Measurements from ENCODE around the gene RGS6. TPM values are rescaled to one million over a fixed set of nuclear protein-coding genes. Genes with fewer than 3 reads are reported as not detected.

Gene RGS6
- total RNA-seq, 2 experiments from 2014 or later: not detected

DNA sequence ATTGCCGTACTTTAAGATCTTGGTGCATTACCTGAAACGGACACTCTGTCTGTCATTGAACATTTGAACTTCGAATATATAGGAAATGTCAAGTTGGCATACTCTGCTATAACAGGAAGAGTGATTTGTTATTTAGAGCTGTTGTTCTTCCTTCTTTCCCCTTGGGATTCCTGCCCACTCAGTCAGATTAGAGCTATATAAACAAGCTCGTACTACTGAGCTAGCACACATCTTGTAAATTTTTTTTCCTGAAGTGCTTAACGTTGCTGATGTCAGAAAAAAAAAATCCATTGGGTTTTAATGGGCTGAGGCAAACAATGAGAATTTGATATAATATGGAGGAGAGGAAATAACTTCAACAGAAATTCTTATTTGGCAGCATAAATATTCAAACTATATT lies 26.8 kb downstream of the RGS6 start:
- Mint-ChIP-seq H3K36me3 (ENCODE audit: low read depth) (no peaks in the 10 kb centered on the region), H3K27ac (no peak overlapping the region), H3K4me3 (no peak overlapping the region), H3K4me1 (ENCODE audit: low read depth) (no peaks in the 10 kb centered on the region), H3K27me3 (peaks cover 35% of the 10 kb centered on the region), H3K9me3 (no peaks in the 10 kb centered on the region)
- Histone ChIP-seq H3K4me1 (ENCODE audit: insufficient read depth, low read length) (no peaks in the 10 kb centered on the region), H3K27me3 (ENCODE audit: control insufficient read depth in 1 of 2, insufficient read depth in 2 of 2, low read length in 2 of 2) (peaks cover 0 to 6% of the 10 kb centered on the region in 2 experiments), H3K27ac (ENCODE audit: low read depth in 1 of 2, low read length in 2 of 2) (no peak overlapping the region), H3K36me3 (ENCODE audit: insufficient read depth, low read length) (no peaks in the 10 kb centered on the region), H3K9me3 (ENCODE audit: control insufficient read depth in 1 of 2, insufficient read depth in 1 of 2, low read length in 2 of 2) (peaks cover 0 to 2% of the 10 kb centered on the region in 2 experiments), H3K4me3 (ENCODE audit: low read length) (no peak overlapping the region)
- TF ChIP-seq CTCF (IDR thresholded peaks at IDR 0.05): no peak
- ATAC-seq (ENCODE audit: poor library complexity): no peak
- POLR2A ChIA-PET: no interaction called here
- intact Hi-C loops (cut with DNase I, micrococcal nuclease): no loop called here
- DNase-seq: no peak
- CTCF ChIA-PET: no interaction called here

DNA sequence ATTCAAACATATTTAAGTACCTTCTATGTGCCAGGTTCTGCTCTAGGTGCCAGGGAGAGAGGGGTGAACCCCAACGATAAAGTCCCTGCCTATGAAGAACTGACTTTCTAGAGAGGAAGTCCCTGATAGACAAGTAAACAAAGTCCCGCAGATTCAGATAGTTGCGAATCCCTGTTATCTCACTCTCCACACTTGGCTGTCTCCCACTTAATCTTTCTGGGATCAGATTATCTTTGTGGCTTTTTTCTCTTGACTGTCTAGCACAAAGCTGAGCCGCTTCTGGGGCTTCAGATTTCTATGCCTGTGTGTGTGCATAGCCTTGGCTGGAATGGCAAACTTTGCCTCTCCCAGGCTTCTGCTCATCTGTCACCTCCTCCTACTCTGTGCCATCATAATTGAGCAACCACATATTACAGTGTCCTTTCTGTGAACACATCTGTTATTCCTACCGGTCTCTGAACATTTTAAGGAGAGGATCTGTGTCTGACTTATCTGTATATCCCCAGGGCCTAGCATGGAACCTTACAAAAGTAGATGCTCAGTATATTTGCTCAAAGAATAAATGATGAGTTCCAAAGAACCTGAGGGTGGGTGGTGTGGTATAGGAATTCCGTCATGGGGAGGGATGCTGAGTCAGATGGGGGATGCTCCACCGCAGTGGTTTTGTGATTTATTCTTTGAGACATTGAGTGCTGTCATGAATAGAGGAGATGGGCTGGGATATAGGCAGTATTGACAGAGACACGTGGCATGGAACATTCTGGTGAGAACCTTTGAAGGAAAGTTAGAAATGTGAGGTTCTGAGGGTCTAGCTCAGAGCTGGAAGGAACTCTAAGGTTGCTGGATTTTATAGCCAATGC lies 28.5 kb downstream of the RGS6 start:
- intact Hi-C loops (cut with DNase I, micrococcal nuclease): no loop called here
- no peaks in the 10 kb centered on the region for H3K4me1 Mint-ChIP-seq (ENCODE audit: low read depth)
- ATAC-seq (ENCODE audit: poor library complexity) (no peak), DNase-seq (no peak)
- peaks cover 0 to 4% of the 10 kb centered on the region in 2 experiments for H3K27me3 ChIP-seq (ENCODE audit: control insufficient read depth in 1 of 2, insufficient read depth in 2 of 2, low read length in 2 of 2)
- H3K27me3 Mint-ChIP-seq: peaks cover 29% of the 10 kb centered on the region
- no peaks in the 10 kb centered on the region for H3K4me1 ChIP-seq (ENCODE audit: insufficient read depth, low read length)
- H3K27ac ChIP-seq (ENCODE audit: low read depth in 1 of 2, low read length in 2 of 2): no peak overlapping the region
- no peak overlapping the region for H3K27ac Mint-ChIP-seq
- no peaks in the 10 kb centered on the region for H3K36me3 Mint-ChIP-seq (ENCODE audit: low read depth)
- H3K36me3 ChIP-seq (ENCODE audit: insufficient read depth, low read length): no peaks in the 10 kb centered on the region
- H3K9me3 Mint-ChIP-seq: no peaks in the 10 kb centered on the region
- H3K9me3 ChIP-seq (ENCODE audit: control insufficient read depth in 1 of 2, insufficient read depth in 1 of 2, low read length in 2 of 2): peaks cover 0 to 3% of the 10 kb centered on the region in 2 experiments
- ChIA-PET CTCF (no interaction called here), POLR2A (no interaction called here)
- no peak overlapping the region for H3K4me3 ChIP-seq (ENCODE audit: low read length)
- H3K4me3 Mint-ChIP-seq: no peak overlapping the region
- no peak for TF ChIP-seq CTCF (IDR thresholded peaks at IDR 0.05)

DNA sequence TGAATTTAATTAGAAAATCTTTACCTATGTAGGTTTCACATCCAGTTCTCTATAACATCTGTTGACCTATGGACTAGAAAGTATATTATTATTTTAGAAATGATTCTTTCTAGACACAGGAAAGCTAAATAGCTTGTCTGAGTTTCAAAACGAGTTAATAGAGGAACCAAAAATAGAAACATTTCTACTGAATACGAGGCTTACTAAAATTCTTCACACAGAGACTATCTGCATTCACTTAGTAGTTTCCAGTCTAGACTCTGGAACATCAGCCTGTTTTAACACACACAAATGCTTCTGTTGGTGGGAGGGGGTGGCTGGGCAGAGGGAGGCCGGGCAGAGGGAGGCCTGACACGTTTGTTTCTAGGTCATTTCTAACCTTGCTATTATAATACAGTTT lies 29.7 kb downstream of the RGS6 start:
- Histone ChIP-seq H3K27me3 (ENCODE audit: control insufficient read depth in 1 of 2, insufficient read depth in 2 of 2, low read length in 2 of 2) (peaks cover 0 to 2% of the 10 kb centered on the region in 2 experiments), H3K9me3 (ENCODE audit: control insufficient read depth in 1 of 2, insufficient read depth in 1 of 2, low read length in 2 of 2) (peaks cover 0 to 3% of the 10 kb centered on the region in 2 experiments), H3K36me3 (ENCODE audit: insufficient read depth, low read length) (no peaks in the 10 kb centered on the region), H3K4me3 (ENCODE audit: low read length) (no peak overlapping the region), H3K27ac (ENCODE audit: low read depth in 1 of 2, low read length in 2 of 2) (no peak overlapping the region), H3K4me1 (ENCODE audit: insufficient read depth, low read length) (no peaks in the 10 kb centered on the region)
- DNase-seq (no peak), ATAC-seq (ENCODE audit: poor library complexity) (no peak)
- Mint-ChIP-seq H3K27me3 (peaks cover 23% of the 10 kb centered on the region), H3K9me3 (no peaks in the 10 kb centered on the region), H3K36me3 (ENCODE audit: low read depth) (no peaks in the 10 kb centered on the region), H3K4me1 (ENCODE audit: low read depth) (no peaks in the 10 kb centered on the region), H3K27ac (no peak overlapping the region), H3K4me3 (no peak overlapping the region)
- TF ChIP-seq CTCF (IDR thresholded peaks at IDR 0.05): no peak
- POLR2A ChIA-PET: no interaction called here
- intact Hi-C loops (cut with DNase I, micrococcal nuclease): no loop called here
- CTCF ChIA-PET: no interaction called here

All from CD4-positive, alpha-beta T cell (primary cell).